ENCODE measurements around the gene GDF10. TPM values are rescaled to one million over a fixed set of nuclear protein-coding genes. Genes with fewer than 3 reads are reported as not detected.

The GDF10 gene
- total and polyA plus RNA-seq, 2 of the 8 experiments (the other 6 are each of a cell fraction or from before 2014, with no cell fraction given): 0.19 to 0.32 TPM

DNA sequence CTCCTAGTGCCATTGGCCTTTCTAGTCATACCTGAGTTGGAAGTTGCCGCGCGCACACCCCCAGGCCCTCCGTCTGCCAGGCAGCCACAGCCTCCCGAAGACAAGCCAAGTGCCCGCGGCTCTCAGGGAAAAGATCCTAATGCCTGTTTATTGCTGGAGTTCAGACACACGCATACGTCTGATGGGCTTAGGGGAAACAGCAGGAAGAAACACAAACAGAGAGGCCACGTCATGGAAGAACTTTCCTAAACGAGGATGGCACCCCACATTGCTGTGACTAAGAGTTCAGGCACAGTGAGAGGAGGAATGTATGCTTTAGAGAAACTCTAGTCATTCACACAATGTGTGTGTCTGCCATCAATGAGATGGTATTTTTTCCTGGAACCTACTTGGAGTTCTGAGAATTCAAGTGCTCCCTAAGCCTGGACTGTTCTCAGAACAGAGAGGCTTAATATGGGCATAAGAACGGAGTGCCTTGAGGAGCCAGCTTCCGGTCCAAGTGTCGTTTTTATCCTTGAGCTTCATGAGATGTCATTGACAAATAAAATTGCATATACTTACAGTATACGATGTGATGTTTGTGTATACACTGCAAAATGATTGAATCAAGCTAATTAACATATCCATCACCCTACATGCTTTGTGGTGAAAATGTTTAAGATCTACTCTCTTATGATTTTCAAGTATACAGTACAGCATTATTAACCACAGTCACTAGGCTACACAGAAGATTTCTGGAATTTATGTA lies 36.6 kb downstream of the GDF10 start:
- POLR2A ChIA-PET (ENCODE audit: partially characterized antibody): no interaction called here
- H2BK120ac ChIP-seq (replicated peaks; ENCODE audit: low read depth, low read length): no peak overlapping the region
- H4K20me1 ChIP-seq (replicated peaks in 1 of 2; ENCODE audit: control insufficient read depth in 1 of 2, insufficient read depth in 2 of 2, low read length in 2 of 2): no peaks in the 10 kb centered on the region
- H3K23me2 ChIP-seq (ENCODE audit: low read depth, low read length): no peaks in the 10 kb centered on the region
- no peak overlapping the region for H3K14ac ChIP-seq (ENCODE audit: insufficient read length)
- no peak overlapping the region for H4K8ac ChIP-seq (ENCODE audit: extremely low read depth, insufficient read depth, low read length)
- H3K4me1 ChIP-seq (replicated peaks in 1 of 4; ENCODE audit: control insufficient read depth in 3 of 4, insufficient read depth in 4 of 4, low read length in 3 of 4): no peaks in the 10 kb centered on the region; a peak in 2 of 7 replicates
- no peak overlapping the region for H4K91ac ChIP-seq (replicated peaks; ENCODE audit: insufficient read length, low read length)
- H3K79me2 ChIP-seq (ENCODE audit: control insufficient read depth in 1 of 2, insufficient read depth in 2 of 2, low read length in 2 of 2): no peaks in the 10 kb centered on the region
- H3K27ac ChIP-seq (ENCODE audit: low read depth, low read length): no peak overlapping the region
- no peaks in the 10 kb centered on the region for H3K9me3 ChIP-seq (ENCODE audit: insufficient read depth in 2 of 2, low read depth in 1 of 2, low read length in 1 of 2)
- 90% methylated on average over 15 of the region's 15 CpGs; no CpG with 5 or more reads in 1 of the 2 experiments for WGBS, 2 experiments (ENCODE audit: extremely low coverage in 1 of 2, insufficient coverage in 1 of 2, insufficient read length in 1 of 2, insufficient replicate concordance in 2 of 2, low coverage in 1 of 2, low lambda C conversion rate in 2 of 2, missing lambda C conversion rate in 1 of 2)
- H2BK20ac ChIP-seq (ENCODE audit: low read length): no peak overlapping the region
- no peak overlapping the region for H4K5ac ChIP-seq (ENCODE audit: insufficient read length, low read depth, low read length)
- no peak overlapping the region for H3K9ac ChIP-seq (replicated peaks in 1 of 4; ENCODE audit: extremely low read depth in 1 of 4, low read depth in 3 of 4, low read length in 3 of 4)
- H3K18ac ChIP-seq (ENCODE audit: extremely low read depth, low read length): no peak overlapping the region
- DNase-seq (ENCODE audit: low read depth in 1 of 2, low spot score in 2 of 2) (no peak), FAIRE-seq (no peak)
- H3K27me3 ChIP-seq (replicated peaks in 1 of 4; ENCODE audit: control insufficient read depth in 3 of 4, extremely low read depth in 1 of 4, insufficient read depth in 3 of 4, low read length in 3 of 4): no peaks in the 10 kb centered on the region
- no peaks in the 10 kb centered on the region for H3K36me3 ChIP-seq (ENCODE audit: control insufficient read depth in 2 of 4, insufficient read depth in 4 of 4, low read length in 3 of 4)
- CTCF ChIA-PET (ENCODE audit: partially characterized antibody): interaction anchor here (1.3 kb wide), 1 partner anchor 15 kb away, joined by 3 read pairs; no protein-coding TSS in a partner anchor
- H2BK15ac ChIP-seq (ENCODE audit: low read length): 0 out of 2 replicates have a peak overlapping the region, but pooled peaks have one; percentile 47
- no peak overlapping the region for H2BK5ac ChIP-seq (ENCODE audit: low read depth, low read length)
- no peak overlapping the region for H3K4ac ChIP-seq (replicated peaks; ENCODE audit: insufficient read length, low read depth, low read length)
- H3K4me2 ChIP-seq (ENCODE audit: insufficient read depth in 1 of 2, low read depth in 2 of 2, low read length in 2 of 2): no peak overlapping the region
- no peak for TF ChIP-seq HDAC6 (IDR thresholded peaks at IDR 0.05; ENCODE audit: low read depth, low read length)
- no peak for TF ChIP-seq SP2 (IDR thresholded peaks at IDR 0.05; ENCODE audit: low read length)
- TF ChIP-seq NRF1 (IDR thresholded peaks at IDR 0.05; ENCODE audit: low read depth, low read length): no peak
- no peak for TF ChIP-seq RAD21 (IDR thresholded peaks at IDR 0.05 in 1 of 2, conservative IDR thresholded peaks at IDR 0.05 in 1 of 2; ENCODE audit: low read depth in 2 of 2, low read length in 2 of 2)
- no peak overlapping the region for H3K23ac ChIP-seq (ENCODE audit: insufficient read length)
- H3K79me1 ChIP-seq (ENCODE audit: low read depth, low read length): no peaks in the 10 kb centered on the region
- H3K4me3 ChIP-seq (ENCODE audit: extremely low read depth in 1 of 4, insufficient read depth in 2 of 4, low read depth in 3 of 4, low read length in 4 of 4): no peak overlapping the region
- no peak overlapping the region for H2BK12ac ChIP-seq (ENCODE audit: low read depth, low read length)
- H2AK5ac ChIP-seq (ENCODE audit: low read depth, low read length): no peak overlapping the region
- 0 out of 2 replicates have a peak overlapping the region, but pooled peaks have one; percentile 26 for H2AFZ ChIP-seq (ENCODE audit: low read length)
- H3K56ac ChIP-seq (replicated peaks; ENCODE audit: insufficient read length, low read depth, low read length): no peak overlapping the region
